Effector CD4-positive, alpha-beta T cell (primary cell): ENCODE results near the gene KRTAP2-1.
"Not testable (repeated sequence)": the region's sequence is repeated elsewhere in the genome, so short reads cannot be mapped to it uniquely, and the experiment has no call there.

Source experiments
- DNase-seq: peaks from one replicate; pipeline ENCODE4 v3.0.0-alpha.2; 2020

The KRTAP2-1 gene

DNA sequence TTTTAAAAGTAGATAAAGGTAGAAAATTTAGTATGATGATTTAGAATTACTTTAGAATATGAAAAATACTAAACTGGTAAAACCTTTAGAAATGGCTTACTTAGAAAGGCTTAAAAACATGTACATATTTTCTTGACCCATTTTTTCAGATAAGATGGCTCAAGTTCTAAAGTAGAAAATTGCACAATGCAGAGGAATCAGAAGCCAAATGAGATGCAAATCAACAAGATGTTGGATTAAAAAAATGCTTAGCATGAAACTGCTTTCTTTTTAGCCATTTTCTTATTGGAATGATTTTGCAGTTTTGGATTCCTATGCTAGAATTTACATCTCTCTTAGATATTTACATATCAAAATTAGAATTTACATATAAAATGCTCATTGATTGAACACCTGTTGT lies 36.7 kb downstream of the KRTAP2-1 start:
- no peak for DNase-seq

DNA sequence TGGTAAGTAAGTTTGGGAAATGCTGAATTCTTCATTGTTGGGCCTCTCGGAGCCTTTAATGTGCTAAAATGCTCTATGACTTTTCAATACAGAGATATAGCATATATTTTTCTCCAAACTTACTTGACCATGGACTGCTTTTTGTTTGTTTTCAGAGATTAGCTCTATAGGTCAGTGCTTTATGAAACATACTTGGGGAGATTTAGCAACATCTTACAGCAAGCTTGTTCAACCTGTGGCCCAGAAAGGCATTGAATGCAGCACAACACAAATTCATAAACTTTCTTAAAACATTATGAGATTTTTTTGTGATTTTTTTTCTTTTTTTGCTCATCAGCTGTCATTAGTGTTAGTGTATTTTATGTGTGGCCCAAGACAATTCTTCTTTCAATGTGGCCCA lies 37.2 kb downstream of the KRTAP2-1 start:
- no peak for DNase-seq

- DNase-seq: no peak
Measured at GRCh38 chr17:41009301-41009760, 37.8 kb downstream of the KRTAP2-1 start.

GRCh38 chr17:41008811-41009210 lies 38.3 kb downstream of the KRTAP2-1 start, which contains the start of gene KRTAP3-1:
Gene KRTAP3-1, minus strand, starts transcription at chr17:41009128. Its CDS starts 54 bp downstream, at chr17:41009074.
- DNase-seq: no peak

DNA sequence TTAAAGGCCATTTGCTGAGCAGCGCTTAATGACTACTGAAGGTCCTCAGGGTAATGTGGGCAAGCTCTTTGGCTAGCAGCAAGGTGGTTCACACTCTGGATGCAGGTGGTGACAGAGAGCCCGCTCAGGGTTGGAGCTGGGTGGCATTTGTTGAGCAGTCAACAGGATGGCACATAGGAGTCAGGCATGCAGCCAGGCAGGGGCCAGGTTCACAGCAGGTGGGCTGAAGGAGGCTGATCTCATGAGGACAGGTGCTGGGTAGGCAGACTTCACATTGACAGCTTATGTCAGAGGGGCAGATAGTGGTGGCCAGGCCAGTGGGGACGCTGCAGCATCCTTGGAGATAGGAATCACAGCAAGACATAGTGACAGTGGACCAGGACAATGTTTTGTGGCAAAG lies 42.7 kb downstream of the KRTAP2-1 start:
- no peak for DNase-seq

DNA sequence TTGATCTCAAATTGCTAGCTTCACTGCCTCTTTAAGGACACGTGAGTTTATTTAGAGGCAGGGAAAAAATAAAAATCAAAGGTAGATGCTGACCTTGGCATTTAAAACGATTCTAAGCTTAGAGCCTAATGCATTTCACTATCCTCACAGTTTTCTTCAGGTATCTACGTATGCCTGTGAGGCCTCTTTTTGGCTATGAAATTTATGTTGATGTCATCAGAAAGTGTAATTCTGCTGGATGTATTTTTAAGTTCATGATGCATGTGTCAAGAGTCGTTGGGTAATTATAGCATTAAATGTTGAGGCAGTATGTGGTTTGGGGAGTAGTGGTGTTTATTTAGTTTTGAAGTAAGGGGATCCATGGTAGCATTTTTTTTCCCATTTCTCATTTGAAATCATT lies 43.2 kb downstream of the KRTAP2-1 start:
- no peak for DNase-seq

- no peak for DNase-seq
Measured at GRCh38 chr17:41002814-41003213, 44.3 kb downstream of the KRTAP2-1 start.

- no peak for DNase-seq
Measured at GRCh38 chr17:41001795-41002194, 45.3 kb downstream of the KRTAP2-1 start.

- DNase-seq: not testable (repeated sequence)
Measured at GRCh38 chr17:40999563-40999962, 47.6 kb downstream of the KRTAP2-1 start, which contains the start of gene KRTAP3-2. Gene KRTAP3-2, minus strand, starts transcription at chr17:40999906. Its CDS starts 53 bp downstream, at chr17:40999853.

DNA sequence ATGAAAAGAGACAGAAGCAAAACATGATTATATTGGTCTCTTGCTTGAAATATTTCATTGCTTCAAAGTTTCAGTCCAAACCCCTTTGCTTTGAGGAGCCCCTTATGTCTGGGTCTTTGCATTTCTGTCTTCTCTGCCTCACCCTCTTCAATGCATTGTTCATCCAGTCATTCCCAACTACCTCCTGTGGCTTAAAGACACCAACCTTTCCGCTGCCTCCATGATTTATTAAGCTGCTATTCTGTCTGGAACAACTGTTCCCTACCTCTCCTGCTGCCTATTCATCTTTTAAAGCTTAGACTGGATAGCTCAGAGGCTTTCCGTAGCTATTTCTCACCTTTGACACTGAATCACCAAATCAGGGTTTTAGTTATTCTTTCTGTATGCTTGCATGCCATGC lies 49.8 kb downstream of the KRTAP2-1 start:
- no peak for DNase-seq

- no peak for DNase-seq
Measured at GRCh38 chr17:40996829-40997228, 50.3 kb downstream of the KRTAP2-1 start.
